ENCODE results near the gene CTSA. TPM values are rescaled to one million over a fixed set of nuclear protein-coding genes. Genes with fewer than 3 reads are reported as not detected.

Gene CTSA
- total and polyA plus RNA-seq, 9 of the 15 experiments (the other 6 are each of a cell fraction or from before 2014, with no cell fraction given) = 8.8 to 61.7 (median 28.3) TPM

- no peak for TF ChIP-seq MBD1 (CRISPR knock-in tag; IDR thresholded peaks at IDR 0.05)
- peak; percentile 92 for TF ChIP-seq POLR2A (conservative IDR thresholded peaks at IDR 0.05)
- peak; percentile 53; the same call in 1 of the 2 replicates for TF ChIP-seq THRB (CRISPR knock-in tag; conservative IDR thresholded peaks at IDR 0.05)
- TF ChIP-seq CEBPG (CRISPR knock-in tag; IDR thresholded peaks at IDR 0.05) = peak; percentile 98
- TF ChIP-seq CEBPG (tag; conservative IDR thresholded peaks at IDR 0.05 in 1 of 2, IDR thresholded peaks at IDR 0.05 in 1 of 2) = peak; percentile 95 to 99
- no peak for TF ChIP-seq ETS1 (conservative IDR thresholded peaks at IDR 0.05; ENCODE audit: control insufficient read depth, low read depth, low read length)
- TF ChIP-seq POLR3G (IDR thresholded peaks at IDR 0.05; ENCODE audit: extremely low read depth, insufficient read length, insufficient replicate concordance) = no peak
- no peak for TF ChIP-seq NFXL1 (CRISPR knock-in tag; IDR thresholded peaks at IDR 0.05)
- TF ChIP-seq ZNF124 (CRISPR knock-in tag; IDR thresholded peaks at IDR 0.05) = no peak
- TF ChIP-seq FOXJ3 (CRISPR knock-in tag; IDR thresholded peaks at IDR 0.05) = no peak
- TF ChIP-seq USF1 (CRISPR knock-in tag; IDR thresholded peaks at IDR 0.05) = peak; percentile 45; the same call in 1 of the 2 replicates
- TF ChIP-seq HOXB6 (CRISPR knock-in tag; IDR thresholded peaks at IDR 0.05; ENCODE audit: borderline replicate concordance) = no peak
- TF ChIP-seq ZNF766 (CRISPR knock-in tag; conservative IDR thresholded peaks at IDR 0.05) = peak; percentile 89; the same call in 1 of the 2 replicates
- TF ChIP-seq ZFX (CRISPR knock-in tag; IDR thresholded peaks at IDR 0.05) = peak; percentile 68
- TF ChIP-seq TRIM25 (IDR thresholded peaks at IDR 0.05; ENCODE audit: borderline replicate concordance) = 0 out of 2 replicates have a peak, but pooled peaks have one; percentile 2
- TF ChIP-seq ZBTB34 (CRISPR knock-in tag; IDR thresholded peaks at IDR 0.05) = no peak
- peak; percentile 42 to 81; a peak in 3 of 4 replicates for TF ChIP-seq RCOR1 (IDR thresholded peaks at IDR 0.05; ENCODE audit: borderline replicate concordance in 1 of 2, low read depth in 2 of 2, low read length in 2 of 2)
- TF ChIP-seq ZNF175 (CRISPR knock-in tag; IDR thresholded peaks at IDR 0.05; ENCODE audit: low read depth) = no peak
- no peak for TF ChIP-seq ZKSCAN8 (CRISPR knock-in tag; IDR thresholded peaks at IDR 0.05)
Measured at GRCh38 chr20:45910670-45911485, 19.7 kb downstream of the CTSA start (continued).

Measured in K562 (cell line).